AG04449 (cell line): Measurements from ENCODE around the gene FAM229B.
"Not testable (repeated sequence)": the region's sequence is repeated elsewhere in the genome, so short reads cannot be mapped to it uniquely, and the experiment has no call there.

Experiments
- CTCF ChIA-PET: fragments of 350-600 bp; formaldehyde crosslinking; extraction: SDS; loops from one replicate; lab custom pipeline; 2021; ENCODE audit warnings: antibody characterized with exemption; lab: Yijun Ruan, JAX
- POLR2A ChIA-PET: fragments of 400-600, 350-600 bp; formaldehyde crosslinking; extraction: SDS; loops from one replicate; lab custom pipeline; 2020; ENCODE audit warnings: antibody characterized with exemption, inconsistent platforms; lab: Yijun Ruan, JAX
- DNase-seq: peaks from one replicate; pipeline ENCODE4 v3.0.0-alpha.2; 2010; ENCODE audit warnings: low read depth, low spot score
- H3K4me3 ChIP-seq: 2 replicates; pipeline ENCODE4 v1.5.1; 2011; ENCODE audit warnings: low read depth, mild to moderate bottlenecking, control low read depth, low read length
- CTCF ChIP-seq: IDR thresholded peaks from one replicate; pipeline ENCODE4 v1.5.1; 2011; ENCODE audit warnings: mild to moderate bottlenecking, moderate library complexity, low read length, control low read depth, inconsistent platforms; ENCODE audit not compliant: insufficient read depth; ENCODE audit errors: missing control alignments

FAM229B gene

DNA sequence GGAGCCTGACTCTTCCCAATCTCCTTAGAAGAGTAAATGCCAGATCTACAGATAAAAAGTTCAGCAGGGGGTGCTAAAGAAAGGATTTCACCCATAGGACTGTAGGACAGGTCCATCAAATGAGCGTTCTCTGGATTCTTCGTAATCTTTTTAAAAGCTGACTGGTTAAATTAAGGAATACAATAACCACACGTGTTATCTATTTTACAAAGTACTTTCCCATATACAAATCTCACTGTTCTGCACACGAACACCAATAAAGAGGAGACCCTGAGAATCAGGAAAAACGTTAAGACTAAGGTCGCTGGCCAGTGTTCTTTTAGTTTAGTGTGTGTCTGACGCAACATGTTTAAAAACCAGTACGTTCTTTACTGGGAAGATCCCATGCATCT, 651 bp upstream of the FAM229B start:
- H3K4me3 ChIP-seq, result peak overlapping the region; percentile 85
- TF ChIP-seq CTCF, result peak; percentile 22
- CTCF ChIA-PET, result interaction anchor here (0.8 to 4.5 kb wide), 24 partner anchors 8 to 828 kb away, joined by 3 to 126 read pairs (median 6); a partner anchor contains a TSS
- no peak for DNase-seq
- POLR2A ChIA-PET, result interaction anchor here (0.9 kb wide), 1 partner anchor 12 kb away, joined by 3 read pairs; no protein-coding TSS in a partner anchor

- H3K4me3 ChIP-seq, result peak overlapping the region; percentile 85
- CTCF ChIA-PET, result interaction anchor here (1.0 to 4.5 kb wide), 15 partner anchors 10 to 378 kb away, joined by 3 to 126 read pairs (median 7); no protein-coding TSS in a partner anchor
- TF ChIP-seq CTCF, result no peak
- no peak for DNase-seq
- POLR2A ChIA-PET, result interaction anchor here (0.7 to 0.9 kb wide), 2 partner anchors 13 to 55 kb away, joined by 3 read pairs; no protein-coding TSS in a partner anchor
Measured at GRCh38 chr6:112087916-112088315, 525 bp downstream of the FAM229B start.

DNA sequence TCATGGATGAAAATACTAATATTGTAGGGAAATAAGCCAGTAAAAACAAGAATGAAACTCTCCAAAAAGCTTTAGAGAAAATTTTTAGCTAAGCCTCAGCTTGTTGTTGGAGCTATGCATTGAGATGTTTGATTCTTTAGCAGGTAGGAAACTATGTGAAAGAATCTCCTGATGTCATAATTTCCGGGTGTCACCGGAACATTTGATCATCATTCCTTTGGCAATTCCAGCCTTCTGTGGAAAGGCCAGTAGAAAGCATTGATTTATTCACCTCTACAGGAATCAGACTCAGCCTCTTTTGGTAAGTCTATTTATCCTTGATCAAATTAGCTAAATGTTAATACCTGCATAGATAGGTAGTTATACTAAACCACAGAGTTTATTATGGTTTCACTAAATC, 9.5 kb downstream of the FAM229B start:
- H3K4me3 ChIP-seq, result no peak overlapping the region
- TF ChIP-seq CTCF, result no peak
- no peak for DNase-seq
- CTCF ChIA-PET, result interaction anchor here (1.0 to 1.9 kb wide), 2 partner anchors 10 to 66 kb away, joined by 3 to 6 read pairs; partner anchors contain the start of gene TUBE1
- POLR2A ChIA-PET, result no interaction called here

DNA sequence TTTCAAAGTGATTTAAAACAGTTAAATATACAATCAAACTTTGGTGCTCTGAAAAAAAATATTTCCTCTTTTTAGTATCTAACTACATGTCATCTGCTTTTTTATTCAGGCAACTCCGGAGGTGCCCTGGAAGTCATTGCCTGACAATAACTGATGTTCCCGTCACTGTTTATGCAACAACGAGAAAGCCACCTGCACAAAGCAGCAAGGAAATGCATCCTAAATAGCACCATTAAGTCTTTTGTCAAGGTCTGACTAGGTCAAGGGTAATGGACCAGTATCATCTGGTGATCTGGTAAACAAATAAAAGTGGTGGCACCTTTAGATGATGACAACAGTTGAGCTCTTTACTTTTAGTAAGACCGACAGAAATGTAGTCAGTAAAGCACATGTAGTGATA, 13.2 kb downstream of the FAM229B start:
- H3K4me3 ChIP-seq, result no peak overlapping the region

GRCh38 chr6:112106026-112106425, 18.6 kb downstream of the FAM229B start:
- POLR2A ChIA-PET, H3K4me3 ChIP-seq, CTCF ChIA-PET, DNase-seq: not testable (repeated sequence)

More for the DNA sequence above, 13.2 kb downstream of the FAM229B start:
- no peak for TF ChIP-seq CTCF
- ChIA-PET POLR2A (no interaction called here), CTCF (interaction anchor here (1.4 kb wide), 1 partner anchor 10 kb away, joined by 3 read pairs; no protein-coding TSS in a partner anchor)
- no peak for DNase-seq

GRCh38 chr6:112106562-112106961, 19.2 kb downstream of the FAM229B start:
- no peak for TF ChIP-seq CTCF
- ChIA-PET POLR2A (no interaction called here), CTCF (no interaction called here)
- no peak overlapping the region for H3K4me3 ChIP-seq
- DNase-seq, result no peak

DNA sequence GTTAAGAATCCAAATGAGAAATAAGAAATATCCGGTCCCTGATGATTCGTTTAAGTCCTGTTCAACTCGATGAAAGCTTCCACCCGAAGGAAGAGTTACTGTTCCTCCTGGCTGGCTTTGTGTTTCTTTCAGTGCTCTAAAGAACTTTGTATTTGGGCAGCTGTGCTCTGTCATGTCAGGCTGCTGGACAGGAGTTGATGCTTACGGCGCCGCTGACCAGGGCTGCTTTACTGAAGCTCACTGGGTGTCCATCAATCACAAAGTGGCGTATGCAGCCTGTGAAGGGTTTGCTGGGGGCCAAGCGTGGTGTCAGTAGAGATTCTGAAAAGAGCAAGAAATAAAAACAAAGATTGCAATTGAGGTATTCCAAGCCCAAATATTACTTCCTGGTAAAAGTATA, 21.9 kb downstream of the FAM229B start:
- DNase-seq, result no peak
- ChIA-PET CTCF (interaction anchor here (1.1 to 2.1 kb wide), 4 partner anchors 14 to 65 kb away, joined by 3 to 10 read pairs (median 4); no protein-coding TSS in a partner anchor), POLR2A (no interaction called here)
- H3K4me3 ChIP-seq, result no peak overlapping the region
- TF ChIP-seq CTCF, result no peak
